GM21529 (cell line): Measurements from ENCODE around the gene RUBCN.

Experiments
- ATAC-seq: cut with Tn5 transposase; IDR thresholded peaks from one replicate; pipeline ENCODE4 v1.9.1; 2021; ENCODE audit not compliant: unreplicated experiment

Gene RUBCN

GRCh38 chr3:197736491-197737318 lies at the start of gene RUBCN:
Gene RUBCN, minus strand, starts transcription at chr3:197736904. Its CDS starts 185 bp downstream, at chr3:197736719.
- peak; percentile 69 for ATAC-seq

- ATAC-seq = no peak
Measured at GRCh38 chr3:197784019-197784585, 47.4 kb upstream of the RUBCN start.

DNA sequence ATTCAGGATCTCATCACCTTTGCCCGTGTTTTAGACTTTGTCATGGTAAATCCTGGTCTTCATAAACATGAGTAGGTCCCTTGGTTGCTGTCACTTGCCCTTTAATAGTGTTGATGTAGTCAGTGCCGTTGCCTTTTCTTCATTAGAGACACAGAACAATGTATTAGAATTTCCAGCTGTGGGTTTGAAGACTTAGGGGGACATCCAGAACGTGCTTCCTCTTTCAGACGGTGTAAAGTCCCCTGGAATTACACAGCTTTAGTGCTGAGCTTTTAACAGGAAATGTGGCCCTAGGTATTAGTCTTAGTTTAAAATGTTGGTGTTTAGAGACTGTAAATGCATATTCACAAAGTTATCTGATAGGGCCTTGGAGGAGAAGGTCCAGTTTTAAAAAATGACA lies 45.5 kb upstream of the RUBCN start:
- peak; percentile 58 for ATAC-seq

- no peak for ATAC-seq
Measured at GRCh38 chr3:197775317-197775716, 38.6 kb upstream of the RUBCN start.

DNA sequence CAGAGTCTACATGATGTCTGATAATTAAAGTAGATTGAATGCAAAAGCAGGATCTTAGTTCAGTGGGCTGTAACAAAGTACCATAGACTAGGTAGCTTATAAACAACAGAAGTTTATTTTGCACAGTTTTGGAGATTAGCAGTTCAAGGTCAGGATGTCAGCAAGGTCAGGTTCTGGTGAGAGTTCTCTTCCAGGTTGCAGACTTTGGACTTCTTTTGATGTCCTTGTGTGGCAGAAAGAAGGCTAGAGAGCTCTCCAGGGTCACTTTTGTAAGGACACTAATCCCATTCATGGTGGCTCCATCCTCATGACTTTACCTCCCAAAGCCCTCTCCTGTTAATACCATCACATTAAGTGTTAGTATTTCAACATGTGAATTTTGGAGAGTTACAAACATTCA lies 25.1 kb upstream of the RUBCN start:
- ATAC-seq = no peak

DNA sequence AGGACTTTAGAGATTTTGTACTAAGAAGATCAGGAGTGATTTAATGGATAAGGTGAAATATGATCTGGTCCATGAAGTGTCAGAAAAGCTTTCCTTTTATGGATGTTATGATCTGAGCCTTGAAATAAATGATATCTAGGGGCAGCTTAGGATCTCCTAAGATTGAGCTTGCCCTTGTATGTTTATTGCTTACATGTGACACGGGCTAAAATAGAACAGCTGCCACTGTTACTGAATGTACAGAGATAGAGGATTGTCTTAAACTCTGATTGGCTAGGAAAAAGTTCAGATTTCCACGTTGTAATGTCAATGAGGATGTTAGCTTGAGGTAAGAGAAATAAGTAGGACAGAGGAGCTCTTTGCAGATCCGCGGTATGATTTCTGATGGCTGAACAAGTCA lies 21.8 kb upstream of the RUBCN start:
- no peak for ATAC-seq

DNA sequence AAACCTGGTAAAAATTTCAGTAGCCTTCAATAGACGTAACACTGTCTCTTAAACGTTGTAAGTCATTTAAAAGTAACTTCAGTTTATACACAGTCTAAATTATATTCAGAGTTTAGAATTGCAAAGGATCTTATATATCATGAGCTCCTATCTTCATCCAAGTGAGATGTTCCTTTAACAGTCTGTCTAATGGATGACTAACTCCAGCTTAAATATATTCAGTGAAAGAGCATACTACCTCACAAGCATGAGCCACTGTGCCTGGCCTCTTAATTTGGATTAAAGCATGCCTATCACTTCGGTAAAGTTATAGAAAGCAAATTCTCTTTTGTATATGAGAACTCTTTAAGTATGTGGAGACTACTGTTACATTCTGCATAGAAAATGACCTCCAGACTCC lies 20.0 kb upstream of the RUBCN start:
- no peak for ATAC-seq

- ATAC-seq = no peak
Measured at GRCh38 chr3:197753263-197753662, 16.6 kb upstream of the RUBCN start.

GRCh38 chr3:197752107-197752506 lies 15.4 kb upstream of the RUBCN start:
- peak; percentile 28 for ATAC-seq

GRCh38 chr3:197750858-197751737 lies 14.4 kb upstream of the RUBCN start:
- ATAC-seq = no peak

DNA sequence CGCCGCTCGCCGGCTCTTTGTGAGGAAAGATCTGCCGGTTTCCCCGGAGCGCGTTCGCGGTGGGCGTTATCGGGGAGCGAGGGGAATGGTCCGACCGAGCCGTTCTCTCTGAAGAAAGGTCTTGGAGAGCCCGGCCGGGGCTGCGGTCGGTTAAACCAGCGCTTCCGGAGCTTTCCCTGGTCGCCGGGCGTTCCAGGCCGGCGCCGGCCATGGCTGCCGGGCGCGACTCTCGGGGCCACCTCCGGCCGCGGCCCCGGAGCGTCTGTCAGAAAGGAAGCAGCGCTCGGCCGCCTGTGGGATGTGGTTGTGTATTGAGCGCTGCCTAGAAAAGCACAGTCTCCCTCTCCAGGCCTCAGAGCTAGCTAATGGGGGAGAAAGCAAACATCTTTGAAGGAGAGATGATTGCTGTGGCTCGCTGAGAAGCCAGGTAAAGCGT lies 13.7 kb upstream of the RUBCN start:
- ATAC-seq = peak; percentile 35

DNA sequence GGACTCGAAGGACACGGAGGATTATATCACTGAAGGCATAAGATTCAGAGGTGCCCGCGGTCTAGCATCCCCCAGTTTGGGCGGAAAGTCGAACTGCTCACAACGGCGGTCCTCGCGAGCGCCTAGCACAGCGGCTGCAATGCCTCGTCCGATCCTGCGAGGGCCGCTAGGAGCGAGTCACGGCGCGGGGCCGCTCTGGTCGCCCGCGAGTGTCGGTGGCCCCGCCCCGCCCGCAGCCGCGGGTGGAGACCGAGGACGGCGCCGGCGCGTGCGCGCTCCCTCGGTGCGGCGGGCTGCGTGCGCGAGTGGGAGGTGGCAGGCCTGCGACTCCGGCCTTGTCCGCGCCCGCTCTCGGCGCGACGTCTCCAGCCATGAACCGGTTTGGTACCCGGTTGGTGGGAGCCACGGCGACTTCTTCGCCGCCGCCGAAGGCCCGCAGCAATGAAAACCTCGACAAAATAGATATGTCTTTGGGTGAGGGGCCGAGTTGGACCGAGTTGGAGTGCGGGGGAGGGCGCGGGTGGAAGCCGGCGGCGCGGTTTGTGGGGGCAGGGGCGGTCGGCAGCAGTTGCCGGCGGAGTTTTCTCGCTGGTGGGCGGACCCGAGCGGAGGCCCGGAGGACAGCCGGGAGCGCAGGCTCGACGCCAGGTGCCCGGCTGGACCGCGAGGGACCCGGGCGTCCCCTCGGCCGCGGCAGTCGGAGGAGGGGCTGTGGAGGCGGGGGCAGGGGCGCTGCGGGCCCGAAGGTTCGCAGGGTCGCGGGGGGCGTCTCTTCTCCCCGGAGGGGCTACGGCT lies 13.1 kb upstream of the RUBCN start, which contains the start of gene FYTTD1:
Gene FYTTD1, plus strand, starts transcription at position 283 of the 795 bp plus-strand sequence. Its CDS starts 89 bp downstream, at position 372.
- peak; percentile 68 for ATAC-seq

- peak; percentile 37 for ATAC-seq
Measured at GRCh38 chr3:197749315-197749600, 12.6 kb upstream of the RUBCN start.

GRCh38 chr3:197748597-197749314 lies 12.1 kb upstream of the RUBCN start:
- ATAC-seq = no peak

- ATAC-seq = no peak
Measured at GRCh38 chr3:197746801-197747237, 10.1 kb upstream of the RUBCN start.

GRCh38 chr3:197746209-197746608 lies 9.5 kb upstream of the RUBCN start:
- ATAC-seq = no peak

GRCh38 chr3:197742787-197743186 lies 6.1 kb upstream of the RUBCN start:
- ATAC-seq = no peak

- ATAC-seq = no peak
Measured at GRCh38 chr3:197737749-197738462, 1.2 kb upstream of the RUBCN start.

DNA sequence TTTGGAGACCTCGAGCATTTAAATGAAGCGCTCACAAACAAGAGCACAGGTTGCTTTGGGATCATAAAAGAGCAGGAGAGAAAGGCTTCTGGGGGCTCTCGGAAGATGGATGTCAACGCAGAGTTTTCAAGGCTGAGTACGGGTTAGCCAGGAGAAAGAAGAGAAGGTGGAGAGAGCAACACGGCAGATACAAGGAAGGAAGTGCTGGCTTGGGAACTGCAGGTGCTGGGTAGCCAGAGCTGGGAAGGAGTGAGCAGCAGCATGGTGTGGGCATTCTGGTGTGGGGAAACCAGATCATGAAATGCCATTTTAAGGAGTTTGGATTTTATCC lies 580 bp upstream of the RUBCN start:
- ATAC-seq = no peak
